ENCODE data around the gene NAPB.

NAPB gene

DNA sequence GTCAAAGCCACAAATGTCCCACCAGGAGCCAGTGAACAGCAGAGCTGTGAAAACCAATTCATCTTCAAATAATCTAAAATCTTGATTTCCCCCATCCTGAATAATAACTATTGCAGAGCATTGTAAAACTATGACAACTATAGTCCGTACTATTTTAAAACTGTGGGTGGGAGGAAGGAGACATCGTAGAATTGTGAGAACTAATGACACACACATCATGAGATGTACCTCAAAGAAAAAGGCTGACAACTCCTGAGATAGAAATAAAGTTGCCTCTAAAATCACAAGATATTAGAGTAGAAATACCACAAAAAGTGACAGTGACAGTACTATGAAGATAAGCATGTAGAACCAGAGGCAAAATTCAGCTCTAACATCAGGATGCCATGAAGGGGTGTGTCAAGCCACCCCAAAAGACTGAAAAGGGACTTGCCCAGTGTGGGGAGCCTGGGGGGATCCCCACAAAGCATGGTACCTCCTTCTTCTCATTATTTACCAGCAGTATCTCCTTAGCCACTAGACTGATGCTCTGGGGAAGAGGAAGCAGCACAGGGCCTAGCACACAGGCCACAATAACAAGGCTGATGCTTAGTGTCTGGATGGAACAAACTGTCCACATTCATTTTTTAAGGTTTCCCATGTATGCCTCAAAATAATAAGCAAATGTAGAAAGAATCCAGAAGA lies 13.4 kb downstream of the NAPB start:
- TF ChIP-seq, protein P1, sequence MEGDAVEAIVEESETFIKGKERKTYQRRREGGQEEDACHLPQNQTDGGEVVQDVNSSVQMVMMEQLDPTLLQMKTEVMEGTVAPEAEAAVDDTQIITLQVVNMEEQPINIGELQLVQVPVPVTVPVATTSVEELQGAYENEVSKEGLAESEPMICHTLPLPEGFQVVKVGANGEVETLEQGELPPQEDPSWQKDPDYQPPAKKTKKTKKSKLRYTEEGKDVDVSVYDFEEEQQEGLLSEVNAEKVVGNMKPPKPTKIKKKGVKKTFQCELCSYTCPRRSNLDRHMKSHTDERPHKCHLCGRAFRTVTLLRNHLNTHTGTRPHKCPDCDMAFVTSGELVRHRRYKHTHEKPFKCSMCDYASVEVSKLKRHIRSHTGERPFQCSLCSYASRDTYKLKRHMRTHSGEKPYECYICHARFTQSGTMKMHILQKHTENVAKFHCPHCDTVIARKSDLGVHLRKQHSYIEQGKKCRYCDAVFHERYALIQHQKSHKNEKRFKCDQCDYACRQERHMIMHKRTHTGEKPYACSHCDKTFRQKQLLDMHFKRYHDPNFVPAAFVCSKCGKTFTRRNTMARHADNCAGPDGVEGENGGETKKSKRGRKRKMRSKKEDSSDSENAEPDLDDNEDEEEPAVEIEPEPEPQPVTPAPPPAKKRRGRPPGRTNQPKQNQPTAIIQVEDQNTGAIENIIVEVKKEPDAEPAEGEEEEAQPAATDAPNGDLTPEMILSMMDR (IDR thresholded peaks at IDR 0.05; ENCODE audit: low read depth, low read length) = no peak
- H3K9me3 ChIP-seq (ENCODE audit: severe bottlenecking) = no peaks in the 10 kb centered on the region
- no peak overlapping the region for H3K27ac ChIP-seq
- H3K36me3 ChIP-seq = peaks cover 6% of the 10 kb centered on the region
- no peaks in the 10 kb centered on the region for H3K27me3 ChIP-seq (ENCODE audit: insufficient read depth, low read depth, severe bottlenecking)
- no peak for DNase-seq
- H3K4me3 ChIP-seq (ENCODE audit: low read depth, low read length) = no peak overlapping the region

DNA sequence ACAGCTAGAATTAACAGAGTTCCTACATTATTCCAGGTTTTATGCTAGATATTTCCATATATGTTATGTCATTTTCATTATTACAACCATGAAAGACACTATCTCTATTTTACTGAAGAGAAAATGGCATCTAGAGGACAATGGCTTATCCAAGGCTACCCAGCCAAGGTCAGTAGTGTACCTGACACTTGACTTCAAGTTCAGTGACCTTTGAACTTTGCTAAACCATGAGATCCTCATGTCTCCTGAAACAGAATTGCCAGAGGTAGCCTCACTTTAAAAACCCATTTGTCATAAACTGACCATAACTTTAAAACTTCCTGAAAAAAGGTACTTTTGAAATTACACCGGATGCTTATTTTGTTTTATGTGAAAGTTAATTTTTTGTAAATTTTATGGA lies 14.4 kb downstream of the NAPB start:
- no peak for DNase-seq
- Histone ChIP-seq H3K27me3 (ENCODE audit: insufficient read depth, low read depth, severe bottlenecking) (no peaks in the 10 kb centered on the region), H3K27ac (no peak overlapping the region), H3K9me3 (ENCODE audit: severe bottlenecking) (no peaks in the 10 kb centered on the region), H3K4me3 (ENCODE audit: low read depth, low read length) (no peak overlapping the region), H3K36me3 (peaks cover 11% of the 10 kb centered on the region)
- TF ChIP-seq, protein P1 (IDR thresholded peaks at IDR 0.05; ENCODE audit: low read depth, low read length) = no peak

DNA sequence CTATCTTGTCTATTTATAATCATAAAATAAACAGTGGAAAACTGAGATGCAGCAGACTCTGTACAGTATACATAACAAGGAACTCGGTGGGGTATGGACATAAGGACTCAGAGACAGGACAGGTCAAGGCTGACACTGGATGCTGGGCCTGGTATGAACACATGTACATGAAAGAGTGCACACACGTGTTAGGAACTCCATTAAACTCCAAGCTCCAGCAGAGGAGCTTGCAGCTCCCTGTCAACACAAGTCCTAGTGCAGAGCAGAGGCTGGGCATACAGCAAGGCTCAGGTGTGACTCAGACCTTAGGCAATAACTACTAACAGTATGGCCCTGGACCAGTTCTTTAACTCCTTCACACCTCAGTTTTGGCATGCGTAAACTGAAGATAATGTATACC lies 17.1 kb downstream of the NAPB start:
- H3K4me3 ChIP-seq (ENCODE audit: low read depth, low read length) = no peak overlapping the region
- no peak overlapping the region; the same call in 1 of the 2 replicates for H3K27ac ChIP-seq
- H3K9me3 ChIP-seq (ENCODE audit: severe bottlenecking) = no peaks in the 10 kb centered on the region
- H3K27me3 ChIP-seq (ENCODE audit: insufficient read depth, low read depth, severe bottlenecking) = no peaks in the 10 kb centered on the region
- DNase-seq = no peak
- TF ChIP-seq, protein P1 (IDR thresholded peaks at IDR 0.05; ENCODE audit: low read depth, low read length) = no peak
- H3K36me3 ChIP-seq = peaks cover 35% of the 10 kb centered on the region

DNA sequence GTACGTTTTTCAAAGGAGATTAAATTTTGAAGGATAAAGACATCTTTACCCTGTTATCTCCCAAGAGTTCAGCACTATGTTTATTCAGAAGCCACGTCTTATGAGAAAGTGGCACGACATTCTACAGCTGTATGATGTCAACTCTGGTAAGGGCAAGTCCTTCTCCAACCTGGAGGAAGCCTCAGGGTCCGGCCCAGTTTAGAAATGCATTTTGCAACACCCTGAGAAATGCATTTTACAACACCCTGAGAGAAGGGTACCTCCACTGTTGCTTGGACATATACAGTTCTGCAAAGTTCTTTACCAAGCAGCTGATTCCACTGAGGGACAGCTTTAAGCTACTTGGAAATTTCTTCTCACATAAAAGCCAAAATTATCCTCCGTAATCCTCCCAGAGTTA lies 17.5 kb downstream of the NAPB start:
- Histone ChIP-seq H3K27ac (no peak overlapping the region; the same call in 1 of the 2 replicates), H3K36me3 (peaks cover 36% of the 10 kb centered on the region), H3K27me3 (ENCODE audit: insufficient read depth, low read depth, severe bottlenecking) (no peaks in the 10 kb centered on the region), H3K9me3 (ENCODE audit: severe bottlenecking) (no peaks in the 10 kb centered on the region), H3K4me3 (ENCODE audit: low read depth, low read length) (no peak overlapping the region)
- DNase-seq = no peak
- TF ChIP-seq, protein P1 (IDR thresholded peaks at IDR 0.05; ENCODE audit: low read depth, low read length) = no peak

DNA sequence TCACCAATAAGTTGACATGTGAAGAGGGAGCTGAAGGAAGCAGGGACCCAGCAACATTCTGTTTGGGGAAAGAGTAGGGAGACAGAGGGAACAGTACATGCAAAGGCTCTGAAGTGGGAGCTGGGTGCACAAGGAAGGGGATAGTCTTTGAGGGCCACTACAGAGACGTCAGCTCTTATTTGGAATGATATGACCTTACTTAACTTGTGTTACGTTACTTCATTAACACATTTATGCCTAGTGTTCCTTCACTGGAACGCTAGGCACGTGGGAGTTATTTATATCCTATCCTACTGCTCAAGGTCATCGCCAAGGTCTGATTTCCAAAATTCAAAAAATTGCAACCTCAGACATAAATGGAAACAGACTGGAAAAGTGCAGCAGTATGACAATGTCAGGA lies 20.2 kb downstream of the NAPB start:
- TF ChIP-seq, protein P1 (IDR thresholded peaks at IDR 0.05; ENCODE audit: low read depth, low read length) = no peak

More for the DNA sequence above, 20.2 kb downstream of the NAPB start:
- H3K27me3 ChIP-seq (ENCODE audit: insufficient read depth, low read depth, severe bottlenecking) = no peaks in the 10 kb centered on the region
- no peak overlapping the region for H3K4me3 ChIP-seq (ENCODE audit: low read depth, low read length)
- H3K36me3 ChIP-seq = peaks cover 45% of the 10 kb centered on the region
- DNase-seq = no peak
- no peaks in the 10 kb centered on the region for H3K9me3 ChIP-seq (ENCODE audit: severe bottlenecking)
- no peak overlapping the region for H3K27ac ChIP-seq
